MG63 (cell line): Measurements from ENCODE around the gene TRPC4. TPM values are rescaled to one million over a fixed set of nuclear protein-coding genes. Genes with fewer than 3 reads are reported as not detected.
A peak's percentile ranks its signal among the peaks of the same experiment; 100 is the strongest.

ENCODE experiments used
- DNase-seq: peaks from one replicate; pipeline ENCODE4 v3.0.0-alpha.2; 2020
- H3K27me3 ChIP-seq: fragments of 250-450 bp; sonication (Bioruptor Pico); 2 replicates; pipeline ENCODE4 v1.5.1; 2020; ENCODE audit warnings: mild to moderate bottlenecking, moderate library complexity
- H3K36me3 ChIP-seq: fragments of 250-450 bp; sonication (Bioruptor Pico); 2 replicates; pipeline ENCODE4 v1.5.1; 2020; ENCODE audit warnings: mild to moderate bottlenecking, moderate library complexity
- H3K4me3 ChIP-seq: fragments of 250-450 bp; sonication (Bioruptor Pico); 2 replicates; pipeline ENCODE4 v1.5.1; 2020; ENCODE audit warnings: mild to moderate bottlenecking, moderate library complexity
- H3K9me3 ChIP-seq: fragments of 250-450 bp; sonication (Bioruptor Pico); 2 replicates; pipeline ENCODE4 v1.5.1; 2020; ENCODE audit warnings: mild to moderate bottlenecking, moderate library complexity
- total RNA-seq: library from RNA; depleted of rRNA; stranded (reverse); fragments of >200 nt; shearing (Covaris generic); gene quantifications from 2 replicates; pipeline ENCODE4 v1.2.3, GENCODE V29; 2014; ENCODE audit warnings: low replicate concordance

The TRPC4 gene
- total RNA-seq, 1 experiment from 2014 or later = 13.3 TPM

DNA sequence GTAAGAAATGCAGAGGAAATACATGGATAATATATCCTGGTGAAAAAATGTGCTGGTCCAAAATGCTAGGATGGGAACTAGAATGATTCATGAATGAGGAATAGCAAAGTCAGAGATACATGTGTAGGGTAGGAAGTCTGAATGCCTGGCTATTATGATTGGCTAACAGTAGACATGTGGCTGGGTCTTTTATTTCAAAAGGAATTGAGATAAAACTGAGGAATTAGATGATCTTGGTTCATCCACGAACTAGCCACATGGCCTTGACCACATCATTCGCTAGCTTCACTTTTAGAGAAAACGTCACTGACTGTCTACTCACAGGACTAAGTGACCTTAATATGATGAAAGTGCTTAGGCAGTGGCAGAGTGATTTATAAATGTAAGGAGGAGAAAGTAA lies 103.1 kb downstream of the TRPC4 start:
- H3K27me3 ChIP-seq = no peaks in the 10 kb centered on the region
- no peak overlapping the region for H3K4me3 ChIP-seq
- DNase-seq = no peak
- no peaks in the 10 kb centered on the region for H3K36me3 ChIP-seq
- no peaks in the 10 kb centered on the region for H3K9me3 ChIP-seq

DNA sequence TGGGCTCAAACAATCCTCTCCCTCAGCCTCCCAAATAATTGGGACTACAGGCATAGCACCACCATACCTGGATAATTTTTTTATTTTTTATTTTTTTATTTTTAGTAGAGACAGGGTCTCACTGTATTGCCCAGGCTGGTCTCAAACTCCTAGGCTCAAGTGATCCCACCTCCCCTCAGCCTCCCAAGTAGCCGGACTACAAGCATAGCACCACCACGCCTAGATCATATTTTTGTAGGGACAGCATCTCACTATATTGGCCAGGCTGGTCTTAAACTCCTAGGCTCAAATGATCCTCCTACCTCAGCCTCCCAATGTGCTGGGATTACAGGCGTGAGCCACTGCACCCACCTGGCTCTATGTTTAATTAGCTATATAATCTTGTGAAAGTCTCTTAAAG lies 114.2 kb downstream of the TRPC4 start:
- H3K9me3 ChIP-seq = no peaks in the 10 kb centered on the region
- no peaks in the 10 kb centered on the region for H3K36me3 ChIP-seq
- H3K4me3 ChIP-seq = no peak overlapping the region
- DNase-seq = no peak
- H3K27me3 ChIP-seq = no peaks in the 10 kb centered on the region

DNA sequence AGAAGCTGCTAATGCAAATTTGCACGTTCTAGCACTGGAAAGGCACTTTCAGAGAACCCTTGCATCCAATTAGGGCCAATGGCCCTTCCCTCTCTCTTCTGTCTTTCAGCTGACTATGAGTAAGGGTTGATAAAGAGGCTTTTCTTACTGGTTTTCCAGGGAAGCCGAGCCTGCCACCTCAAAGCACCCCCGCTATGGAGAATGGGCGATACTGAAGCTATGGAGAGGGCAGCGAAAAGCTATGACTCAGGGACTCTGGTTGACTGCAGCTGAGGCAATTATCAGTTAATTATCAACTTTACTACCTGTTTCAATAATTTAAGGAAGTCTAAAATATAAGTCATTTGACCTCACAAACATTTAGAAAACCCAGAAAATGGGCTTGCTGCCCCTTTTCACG lies 115.8 kb downstream of the TRPC4 start:
- Histone ChIP-seq H3K9me3 (no peaks in the 10 kb centered on the region), H3K4me3 (no peak overlapping the region), H3K36me3 (no peaks in the 10 kb centered on the region), H3K27me3 (no peaks in the 10 kb centered on the region)
- no peak for DNase-seq

DNA sequence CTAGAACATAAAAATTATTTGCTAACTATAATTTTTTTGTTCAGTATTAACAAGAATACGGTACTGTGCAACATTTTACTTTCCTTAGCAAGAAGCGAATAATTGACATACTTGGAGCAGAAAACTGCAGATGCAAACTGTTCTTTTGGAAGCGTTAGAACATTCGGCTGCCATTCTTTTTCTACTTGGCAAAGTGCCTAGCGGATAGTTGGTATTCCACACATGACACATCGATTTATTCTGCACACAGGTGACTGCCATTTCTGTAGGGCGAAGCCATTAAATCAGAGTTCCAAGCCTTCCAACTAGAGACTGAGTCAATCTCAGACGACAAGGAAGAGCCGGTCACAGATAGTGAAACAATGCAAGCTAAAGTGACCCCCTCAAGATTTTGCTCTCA lies 117.4 kb downstream of the TRPC4 start:
- no peaks in the 10 kb centered on the region for H3K36me3 ChIP-seq
- H3K4me3 ChIP-seq = no peak overlapping the region
- no peak for DNase-seq
- no peaks in the 10 kb centered on the region for H3K9me3 ChIP-seq
- no peaks in the 10 kb centered on the region for H3K27me3 ChIP-seq

DNA sequence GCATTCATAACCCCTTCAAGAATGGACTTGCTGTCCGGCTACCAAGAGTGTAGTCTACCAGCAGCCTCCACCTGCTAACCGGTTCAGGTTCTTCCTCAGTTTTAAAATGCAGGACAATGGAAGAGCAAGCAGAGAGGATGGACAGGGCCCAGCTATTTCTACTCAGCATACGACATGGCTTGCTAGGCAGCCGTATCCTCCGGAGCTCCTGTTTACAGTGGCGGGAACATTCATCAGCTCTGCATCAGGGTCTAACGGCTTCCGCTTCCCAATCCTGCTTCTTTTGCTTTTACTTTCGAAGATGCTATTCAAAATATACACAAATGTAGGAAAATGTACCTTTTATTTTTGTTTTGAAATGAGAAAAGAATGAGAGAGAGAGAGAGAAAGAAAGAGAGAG lies 118.5 kb downstream of the TRPC4 start:
- H3K27me3 ChIP-seq = no peaks in the 10 kb centered on the region
- no peaks in the 10 kb centered on the region for H3K36me3 ChIP-seq
- no peak overlapping the region for H3K4me3 ChIP-seq
- DNase-seq = no peak
- H3K9me3 ChIP-seq = no peaks in the 10 kb centered on the region

DNA sequence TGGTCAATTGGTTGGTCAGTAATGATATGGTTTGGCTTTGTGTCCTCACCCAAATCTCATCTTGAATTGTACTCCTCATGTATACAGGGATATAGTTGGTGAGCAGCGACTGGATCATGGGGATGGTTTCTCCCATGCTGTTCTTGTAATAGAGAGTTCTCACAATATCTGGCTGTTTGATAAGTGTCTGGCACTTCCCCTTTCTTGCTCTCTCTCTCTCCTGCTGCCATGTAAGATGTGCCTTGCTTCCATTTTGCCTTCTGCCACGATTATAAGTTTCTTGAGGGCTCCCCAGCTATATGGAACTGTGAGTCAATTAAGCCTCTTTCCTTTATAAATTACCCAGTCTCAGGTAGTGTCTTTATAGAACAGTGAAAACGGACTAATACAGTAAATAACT lies 120.7 kb downstream of the TRPC4 start:
- Histone ChIP-seq H3K4me3 (no peak overlapping the region), H3K36me3 (no peaks in the 10 kb centered on the region; the same call in 1 of the 2 replicates), H3K27me3 (no peaks in the 10 kb centered on the region), H3K9me3 (no peaks in the 10 kb centered on the region)
- no peak for DNase-seq

DNA sequence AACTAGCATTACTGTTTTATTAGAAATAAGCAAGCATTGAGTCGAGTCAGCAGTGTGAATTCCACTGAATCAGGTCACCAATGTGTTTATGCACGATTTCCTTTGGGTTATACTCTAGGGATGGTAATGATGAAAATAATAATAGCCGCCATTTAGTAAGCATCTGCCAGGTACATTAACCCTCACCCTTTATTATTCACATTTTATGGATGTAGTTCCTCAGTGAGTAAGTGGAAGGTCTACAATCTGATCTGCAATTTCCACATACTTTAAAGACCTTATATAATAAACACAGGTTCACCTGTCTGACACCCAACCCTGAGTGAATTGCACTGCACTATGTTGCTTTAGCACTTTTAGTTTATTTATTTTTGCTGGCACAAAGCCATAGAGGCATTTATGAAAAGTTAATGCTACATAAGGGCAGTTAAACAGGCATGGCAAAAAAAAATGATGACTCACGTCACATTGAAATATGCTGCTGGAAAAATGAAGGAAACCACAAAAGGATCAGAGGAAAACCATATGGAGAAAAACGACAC lies 122.4 kb downstream of the TRPC4 start:
- peak; percentile 20 for DNase-seq
- Histone ChIP-seq H3K36me3 (no peaks in the 10 kb centered on the region; the same call in 1 of the 2 replicates), H3K4me3 (no peak overlapping the region), H3K27me3 (no peaks in the 10 kb centered on the region), H3K9me3 (no peaks in the 10 kb centered on the region)

GRCh38 chr13:37741536-37741935 lies 128.0 kb downstream of the TRPC4 start:
- Histone ChIP-seq H3K36me3 (no peaks in the 10 kb centered on the region; the same call in 1 of the 2 replicates), H3K9me3 (no peaks in the 10 kb centered on the region), H3K4me3 (no peak overlapping the region), H3K27me3 (no peaks in the 10 kb centered on the region)
- no peak for DNase-seq

DNA sequence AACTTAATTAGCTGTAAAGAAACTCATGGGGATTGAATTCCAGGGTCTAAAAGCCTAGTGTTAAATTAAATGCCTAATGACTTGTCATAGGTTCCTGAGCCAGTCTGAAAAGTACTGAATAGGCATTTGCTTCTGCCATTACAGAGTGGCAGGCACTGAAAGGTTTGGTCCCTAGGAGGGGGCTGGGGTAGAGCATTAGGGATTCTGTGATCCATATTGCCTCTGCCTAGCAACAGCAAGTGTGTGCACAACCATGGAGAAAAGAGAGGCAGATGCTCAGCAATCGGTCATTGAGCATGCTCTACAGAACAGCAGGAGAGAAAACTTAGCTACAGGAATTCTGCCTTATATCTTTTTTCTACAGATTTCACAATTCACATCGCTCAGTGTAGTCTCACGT lies 133.5 kb downstream of the TRPC4 start:
- no peaks in the 10 kb centered on the region for H3K27me3 ChIP-seq
- no peaks in the 10 kb centered on the region for H3K36me3 ChIP-seq
- H3K4me3 ChIP-seq = no peak overlapping the region
- H3K9me3 ChIP-seq = no peaks in the 10 kb centered on the region
- no peak for DNase-seq

GRCh38 chr13:37735293-37735692 lies 134.3 kb downstream of the TRPC4 start:
- Histone ChIP-seq H3K27me3 (no peaks in the 10 kb centered on the region), H3K9me3 (no peaks in the 10 kb centered on the region), H3K36me3 (no peaks in the 10 kb centered on the region), H3K4me3 (no peak overlapping the region)
- DNase-seq = no peak

DNA sequence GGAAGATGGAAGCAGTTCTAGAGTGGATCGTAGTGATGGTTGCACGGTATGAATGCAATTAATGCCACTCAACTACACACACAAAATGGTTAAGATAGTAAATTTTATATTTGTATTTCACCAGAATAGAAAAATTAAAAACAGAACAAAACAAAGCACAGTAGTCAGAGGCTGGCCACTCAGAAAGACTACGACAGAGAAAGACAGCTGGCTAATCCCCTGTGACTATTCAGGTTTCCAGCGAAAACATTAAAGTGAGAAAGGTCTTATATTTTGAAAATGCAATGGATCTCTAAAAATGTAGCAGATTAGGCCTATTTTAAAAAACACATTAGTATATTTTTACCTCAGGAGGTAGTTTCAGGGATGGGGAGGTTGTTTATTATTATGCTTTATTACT lies 139.7 kb downstream of the TRPC4 start:
- no peaks in the 10 kb centered on the region for H3K27me3 ChIP-seq
- no peaks in the 10 kb centered on the region for H3K36me3 ChIP-seq
- no peak overlapping the region for H3K4me3 ChIP-seq
- no peak for DNase-seq
- peaks cover 3% of the 10 kb centered on the region; the same call in 1 of the 2 replicates for H3K9me3 ChIP-seq

DNA sequence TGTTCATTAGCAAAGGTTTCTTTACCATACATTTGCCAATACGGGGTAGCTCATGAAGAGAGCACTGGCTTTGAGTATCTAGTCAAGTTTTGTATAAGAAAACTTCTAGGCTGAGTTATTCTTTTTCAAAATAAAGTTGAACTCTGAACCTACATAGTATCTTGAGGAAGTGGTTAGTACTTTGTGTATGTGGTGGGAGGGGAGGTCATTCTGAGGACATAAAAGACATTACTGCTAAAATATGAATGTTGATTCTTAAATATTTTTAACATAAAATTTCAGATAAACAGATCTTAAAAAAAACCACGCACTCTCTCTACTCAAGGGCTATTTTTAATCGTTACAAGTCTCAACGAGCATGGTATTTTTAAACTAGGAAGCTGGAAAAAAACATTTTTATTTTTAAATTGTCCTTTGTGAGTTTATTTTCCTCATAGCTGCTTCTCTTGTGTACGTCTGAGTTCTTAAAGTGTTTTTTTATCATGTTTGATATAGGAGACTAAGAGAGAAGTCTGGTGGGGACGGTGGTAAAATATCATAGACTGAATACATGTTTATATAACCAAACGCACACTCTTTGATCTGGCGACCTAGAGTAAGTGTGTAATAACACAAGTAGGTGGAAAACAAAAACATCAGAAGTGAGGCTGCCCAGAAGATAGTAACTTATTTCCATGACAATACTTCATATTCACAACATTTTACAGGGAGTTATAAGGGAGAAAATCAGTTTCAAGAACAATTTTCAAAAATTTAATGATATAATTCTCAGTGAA lies 153.0 kb downstream of the TRPC4 start:
- Histone ChIP-seq H3K27me3 (no peaks in the 10 kb centered on the region), H3K9me3 (peaks cover 2% of the 10 kb centered on the region; the same call in 1 of the 2 replicates), H3K4me3 (no peak overlapping the region), H3K36me3 (no peaks in the 10 kb centered on the region)
- no peak for DNase-seq

DNA sequence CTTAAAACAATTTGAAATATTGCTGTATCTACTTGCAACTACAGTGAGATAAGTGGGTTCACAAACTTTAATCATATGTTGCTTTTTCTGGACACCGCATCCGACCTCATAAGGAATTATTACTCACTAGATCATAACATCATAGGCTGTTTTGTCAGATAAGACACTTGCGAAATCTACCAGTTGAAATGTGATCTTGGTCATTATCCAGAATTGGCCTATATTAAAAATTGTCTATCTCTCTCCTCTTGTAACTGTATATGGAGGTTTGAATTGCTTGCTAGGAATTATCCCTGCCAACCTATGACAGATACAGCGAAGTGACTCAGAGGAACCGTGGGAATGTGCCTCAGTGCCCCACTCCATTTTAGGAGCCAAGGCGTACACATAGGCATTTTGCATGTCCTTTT lies 154.0 kb downstream of the TRPC4 start:
- H3K27me3 ChIP-seq = no peaks in the 10 kb centered on the region
- no peaks in the 10 kb centered on the region for H3K36me3 ChIP-seq
- H3K9me3 ChIP-seq = peaks cover 2% of the 10 kb centered on the region; the same call in 1 of the 2 replicates
- no peak overlapping the region for H3K4me3 ChIP-seq
- DNase-seq = no peak

DNA sequence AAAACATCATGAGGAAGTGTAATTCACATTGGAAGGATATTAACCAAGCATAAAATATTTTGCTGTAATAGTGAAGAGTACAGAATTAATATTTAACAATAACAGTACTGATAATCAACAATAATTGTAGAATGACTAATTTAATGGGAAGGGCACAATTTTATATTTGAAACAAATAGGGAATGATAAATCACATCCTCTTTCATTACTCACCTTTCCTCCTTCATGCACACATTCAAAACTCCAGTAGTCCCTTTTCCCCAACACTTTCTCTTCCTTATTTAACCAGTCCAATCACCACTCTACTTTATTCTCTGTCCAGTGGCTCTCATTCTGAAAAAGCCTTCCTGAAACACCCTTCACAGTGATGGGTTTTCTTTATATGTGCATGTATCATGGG lies 160.3 kb downstream of the TRPC4 start:
- no peak overlapping the region for H3K4me3 ChIP-seq
- no peak for DNase-seq
- no peaks in the 10 kb centered on the region for H3K27me3 ChIP-seq
- H3K36me3 ChIP-seq = no peaks in the 10 kb centered on the region
- no peaks in the 10 kb centered on the region for H3K9me3 ChIP-seq

- Histone ChIP-seq H3K9me3 (no peaks in the 10 kb centered on the region), H3K36me3 (no peaks in the 10 kb centered on the region), H3K27me3 (no peaks in the 10 kb centered on the region), H3K4me3 (no peak overlapping the region)
- no peak for DNase-seq
Measured at GRCh38 chr13:37707739-37708500, 161.7 kb downstream of the TRPC4 start.

GRCh38 chr13:37706041-37706440 lies 163.5 kb downstream of the TRPC4 start:
- Histone ChIP-seq H3K4me3 (no peak overlapping the region), H3K27me3 (no peaks in the 10 kb centered on the region), H3K9me3 (no peaks in the 10 kb centered on the region), H3K36me3 (no peaks in the 10 kb centered on the region)
- DNase-seq = no peak

- Histone ChIP-seq H3K27me3 (no peaks in the 10 kb centered on the region), H3K9me3 (no peaks in the 10 kb centered on the region), H3K36me3 (no peaks in the 10 kb centered on the region), H3K4me3 (no peak overlapping the region)
- DNase-seq = peak; percentile 73
Measured at GRCh38 chr13:37701972-37702371, 167.6 kb downstream of the TRPC4 start.
